GM12801 (cell line): Measurements from ENCODE around the gene TNFRSF25.

ENCODE experiments used
- CTCF ChIP-seq: IDR thresholded peaks from one replicate; pipeline ENCODE4 v1.5.1; 2011; ENCODE audit warnings: control low read depth; ENCODE audit not compliant: insufficient read length; ENCODE audit errors: extremely low read depth

The TNFRSF25 gene

GRCh38 chr1:6506210-6507036 is 40.5 kb upstream of the TNFRSF25 start:
- no peak for TF ChIP-seq CTCF

GRCh38 chr1:6505367-6506209 is 39.6 kb upstream of the TNFRSF25 start:
- TF ChIP-seq CTCF, result no peak

GRCh38 chr1:6504887-6505286 is 38.9 kb upstream of the TNFRSF25 start:
- TF ChIP-seq CTCF, result no peak

- TF ChIP-seq CTCF, result no peak
These were observed 38.1 kb upstream of the TNFRSF25 start for GRCh38 chr1:6503884-6504602.

GRCh38 chr1:6502000-6502891 is 36.3 kb upstream of the TNFRSF25 start:
- TF ChIP-seq CTCF, result no peak

GRCh38 chr1:6501279-6501813 is 35.4 kb upstream of the TNFRSF25 start:
- no peak for TF ChIP-seq CTCF
